ENCODE data around the gene ROM1. TPM values are rescaled to one million over a fixed set of nuclear protein-coding genes. Genes with fewer than 3 reads are reported as not detected.

The ROM1 gene
- total and polyA plus RNA-seq, 2 donors (not counting 3 experiments of a cell fraction or from before 2014, with no cell fraction given) = 5.3 to 8.8 TPM

DNA sequence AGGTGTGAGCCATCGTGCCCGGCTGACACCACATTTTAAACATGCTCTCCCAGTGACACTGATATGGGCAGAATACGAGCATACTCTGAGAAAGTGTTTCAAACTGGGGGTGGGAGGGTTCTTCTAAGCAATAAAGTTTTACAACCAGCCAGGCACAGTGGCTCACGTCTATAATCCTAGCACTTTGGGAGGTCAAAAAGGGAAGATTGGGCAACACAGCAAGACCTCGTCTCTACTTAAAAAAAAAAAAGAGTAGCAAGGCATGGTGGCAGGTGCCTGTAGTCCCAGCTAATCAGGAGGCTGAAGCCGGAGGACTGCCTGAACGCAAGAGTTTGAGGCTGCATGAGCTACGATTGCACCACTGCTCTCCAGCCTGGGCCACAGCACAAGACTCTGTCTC is 31.2 kb downstream of the ROM1 start:
- Histone ChIP-seq H3K27me3 (ENCODE audit: control insufficient read depth in 2 of 2, insufficient read depth in 2 of 2, low read length in 2 of 2) (no peaks in the 10 kb centered on the region), H3K36me3 (ENCODE audit: control insufficient read depth in 2 of 2, extremely low read depth in 1 of 2, insufficient read depth in 2 of 2, low read length in 2 of 2) (peaks cover 13 to 23% of the 10 kb centered on the region in 2 experiments), H3K9me3 (replicated peaks; ENCODE audit: control insufficient read depth, insufficient read depth, low read length) (no peaks in the 10 kb centered on the region), H2AFZ (ENCODE audit: low read depth, low read length) (no peak overlapping the region), H3K9me1 (replicated peaks; ENCODE audit: control insufficient read depth, extremely low read depth, insufficient read depth, low read length) (no peaks in the 10 kb centered on the region), H3K4me1 (ENCODE audit: control insufficient read depth, extremely low read depth, insufficient read depth, low read length) (peaks cover 11% of the 10 kb centered on the region), H3K27ac (ENCODE audit: insufficient read depth, low read depth, low read length) (no peak overlapping the region), H4K20me1 (replicated peaks; ENCODE audit: control insufficient read depth, extremely low read depth, insufficient read depth, low read length) (no peaks in the 10 kb centered on the region), H3K79me2 (ENCODE audit: control insufficient read depth, insufficient read depth, low read length) (peaks cover 39% of the 10 kb centered on the region), H3K9ac (replicated peaks; ENCODE audit: extremely low read depth, insufficient read depth, low read length) (no peak overlapping the region), H3K4me3 (replicated peaks in 1 of 3; ENCODE audit: insufficient read depth in 1 of 3, low read depth in 1 of 3, low read length in 3 of 3) (no peak overlapping the region), H3K4me2 (ENCODE audit: insufficient read depth, low read length) (no peak overlapping the region)
- TF ChIP-seq POLR2AphosphoS5 (IDR thresholded peaks at IDR 0.05; ENCODE audit: insufficient read depth, low read depth, low read length) (no peak), JUN (IDR thresholded peaks at IDR 0.05; ENCODE audit: borderline replicate concordance, insufficient read depth, insufficient read length, low read depth) (no peak), POLR2A (IDR thresholded peaks at IDR 0.05; ENCODE audit: low read depth, low read length) (no peak), MYC (IDR thresholded peaks at IDR 0.05; ENCODE audit: low read depth, low read length) (no peak), FOS (IDR thresholded peaks at IDR 0.05; ENCODE audit: borderline replicate concordance, insufficient read depth, low read length) (no peak), EZH2 (IDR thresholded peaks at IDR 0.05; ENCODE audit: borderline replicate concordance, low read depth, low read length, severe bottlenecking) (no peak), GATA2 (IDR thresholded peaks at IDR 0.05; ENCODE audit: insufficient read depth, insufficient read length, low read depth, low read length) (no peak)
- TF ChIP-seq, protein P1, sequence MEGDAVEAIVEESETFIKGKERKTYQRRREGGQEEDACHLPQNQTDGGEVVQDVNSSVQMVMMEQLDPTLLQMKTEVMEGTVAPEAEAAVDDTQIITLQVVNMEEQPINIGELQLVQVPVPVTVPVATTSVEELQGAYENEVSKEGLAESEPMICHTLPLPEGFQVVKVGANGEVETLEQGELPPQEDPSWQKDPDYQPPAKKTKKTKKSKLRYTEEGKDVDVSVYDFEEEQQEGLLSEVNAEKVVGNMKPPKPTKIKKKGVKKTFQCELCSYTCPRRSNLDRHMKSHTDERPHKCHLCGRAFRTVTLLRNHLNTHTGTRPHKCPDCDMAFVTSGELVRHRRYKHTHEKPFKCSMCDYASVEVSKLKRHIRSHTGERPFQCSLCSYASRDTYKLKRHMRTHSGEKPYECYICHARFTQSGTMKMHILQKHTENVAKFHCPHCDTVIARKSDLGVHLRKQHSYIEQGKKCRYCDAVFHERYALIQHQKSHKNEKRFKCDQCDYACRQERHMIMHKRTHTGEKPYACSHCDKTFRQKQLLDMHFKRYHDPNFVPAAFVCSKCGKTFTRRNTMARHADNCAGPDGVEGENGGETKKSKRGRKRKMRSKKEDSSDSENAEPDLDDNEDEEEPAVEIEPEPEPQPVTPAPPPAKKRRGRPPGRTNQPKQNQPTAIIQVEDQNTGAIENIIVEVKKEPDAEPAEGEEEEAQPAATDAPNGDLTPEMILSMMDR (IDR thresholded peaks at IDR 0.05; ENCODE audit: extremely low read depth in 1 of 2, insufficient read depth in 1 of 2, low read depth in 1 of 2, low read length in 2 of 2) = no peak
- TF ChIP-seq, protein P2, sequence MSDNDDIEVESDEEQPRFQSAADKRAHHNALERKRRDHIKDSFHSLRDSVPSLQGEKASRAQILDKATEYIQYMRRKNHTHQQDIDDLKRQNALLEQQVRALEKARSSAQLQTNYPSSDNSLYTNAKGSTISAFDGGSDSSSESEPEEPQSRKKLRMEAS (IDR thresholded peaks at IDR 0.05; ENCODE audit: insufficient read depth, insufficient read length) = no peak
- POLR2A ChIA-PET = interaction anchor here (0.7 to 2.7 kb wide), 3 partner anchors 9 to 1617 kb away, joined by 3 to 41 read pairs (median 3); partner anchors contain the start of genes C11orf98, CSKMT and INTS5
- FAIRE-seq (no peak), DNase-seq (ENCODE audit: low read depth, low spot score) (no peak)
- intact Hi-C loops (cut with micrococcal nuclease) (no loop called here), dilution Hi-C loops (cut with MboI; ENCODE audit: extremely low pct_ligation_motif_present, low sequenced_read_pairs) (no loop called here)
- CTCF ChIA-PET = no interaction called here
- no TSS peak for BruUV-seq (replicated peaks)

All from endothelial cell of umbilical vein (primary cell).